Transverse colon (tissue), 4 donors: ENCODE results near the gene HPS6. TPM values are rescaled to one million over a fixed set of nuclear protein-coding genes. Genes with fewer than 3 reads are reported as not detected.
A peak's percentile ranks its signal among the peaks of the same experiment; 100 is the strongest.
"Not testable (repeated sequence)": the region's sequence is repeated elsewhere in the genome, so short reads cannot be mapped to it uniquely, and the experiment has no call there.

ENCODE experiments used
- DNase-seq: peaks from one replicate; pipeline ENCODE4 v3.0.0-alpha.2; 2019
- H3K27ac ChIP-seq, 4 donors: fragments of 200-600 bp; sonication (generic); 2 replicates each; pipeline ENCODE4 v1.5.1; 2016 to 2018; ENCODE audit warnings: inconsistent platforms in 4 of 4
- H3K27me3 ChIP-seq: fragments of 200-600 bp; sonication (generic); 2 replicates; pipeline ENCODE4 v1.5.1; 2017; ENCODE audit warnings: inconsistent platforms
- H3K36me3 ChIP-seq, 4 donors: fragments of 200-600 bp; sonication (generic); 2 replicates each; pipeline ENCODE4 v1.5.1; 2017 to 2019; ENCODE audit warnings: inconsistent platforms in 4 of 4
- H3K4me1 ChIP-seq, 4 donors: fragments of 200-600 bp; sonication (generic); 2 replicates each; pipeline ENCODE4 v1.5.1; 2017 to 2020; ENCODE audit warnings: inconsistent platforms in 4 of 4
- H3K4me3 ChIP-seq, 4 donors: fragments of 200-600 bp; sonication (generic); 1 replicate in 1 of 4; 2 replicates in 3 of 4; pipeline versions ENCODE4 v1.5.1 to v1.6.1; 2017 to 2019; ENCODE audit warnings: inconsistent platforms in 4 of 4
- H3K9me3 ChIP-seq, 2 donors: fragments of 200-600 bp; sonication (generic); 2 replicates each; pipeline ENCODE4 v1.5.1; 2017 to 2019; ENCODE audit warnings: inconsistent platforms in 2 of 2
- CTCF ChIP-seq, 5 experiments: fragments of 200-600 bp in 3 of 5; fragments of 450-650 bp in 2 of 5; sonication (generic) in 3 of 5; IDR thresholded peaks; 1 replicate in 2 of 5; 2 replicates in 3 of 5; pipeline ENCODE4 v1.5.1; 2016 to 2017; ENCODE audit warnings: antibody characterized with exemption in 5 of 5, inconsistent platforms in 3 of 5, mild to moderate bottlenecking in 2 of 5, moderate library complexity in 1 of 5
- EP300 ChIP-seq: sonication (generic); formaldehyde crosslinking; IDR thresholded peaks from one replicate; pipeline ENCODE4 v1.6.1; 2017; ENCODE audit warnings: antibody characterized with exemption, low read depth
- POLR2A ChIP-seq: fragments of 450-650 bp; IDR thresholded peaks from one replicate; pipeline ENCODE4 v1.6.1; 2016; ENCODE audit warnings: antibody characterized with exemption, mild to moderate bottlenecking, moderate library complexity
- POLR2AphosphoS5 ChIP-seq, 3 donors: sonication (generic); formaldehyde crosslinking; IDR thresholded peaks; one replicate each; pipeline ENCODE4 v1.6.1; 2016; ENCODE audit warnings: antibody characterized with exemption in 3 of 3
- WGBS, 2 donors: methylation state at CpG; one replicate each; pipeline ENCODE4 v1.1.5; 2018; ENCODE audit warnings: low coverage in 1 of 2; 5-methylcytosine and 5-hydroxymethylcytosine counted together
- in situ Hi-C, 4 donors: fragments of 200-750 bp; cut with MboI; loops; one replicate each; pipeline versions ENCODE4 v1.15.0 to v1.15.1; 2017; ENCODE audit warnings: low sequenced_read_pairs in 3 of 4, low pct_ligation_motif_present in 1 of 4, low pct_unique_long_range_greater_than_20kb in 1 of 4
- intact Hi-C: fragments of 100-400 bp; cut with DNase I; formaldehyde crosslinking; loops from one replicate; pipeline ENCODE4 v1.15.1; 2023; ENCODE audit warnings: low total_unique reads
- total RNA-seq, 4 donors: library from RNA; depleted of rRNA; stranded (reverse); fragments of >200 nt; gene quantifications; one replicate each; pipeline ENCODE4 v1.1.0, GENCODE V29; 2016

The HPS6 gene
- total RNA-seq, 4 donors from 2014 or later: 17.1 to 30.9 (median 23.8) TPM

- H3K4me3 ChIP-seq: no peak overlapping the region
- peaks cover 0 to 12% (median 4%) of the 10 kb centered on the region in 4 donors for H3K36me3 ChIP-seq
- H3K4me1 ChIP-seq: no peaks in the 10 kb centered on the region
- WGBS, 2 donors: 62 to 64% methylated on average over 7 of the region's 7 CpGs
- in situ Hi-C loops: no loop called here
- intact Hi-C loops: no loop called here
- no peaks in the 10 kb centered on the region for H3K9me3 ChIP-seq
- H3K27me3 ChIP-seq: no peaks in the 10 kb centered on the region
- TF ChIP-seq CTCF (IDR thresholded peaks at IDR 0.05) (no peak), POLR2A (no peak), EP300 (no peak), POLR2AphosphoS5 (IDR thresholded peaks at IDR 0.05) (no peak)
- H3K27ac ChIP-seq: no peak overlapping the region
- no peak for DNase-seq
Observed at GRCh38 chr10:102040305-102041050, 24.7 kb upstream of the HPS6 start.

DNA sequence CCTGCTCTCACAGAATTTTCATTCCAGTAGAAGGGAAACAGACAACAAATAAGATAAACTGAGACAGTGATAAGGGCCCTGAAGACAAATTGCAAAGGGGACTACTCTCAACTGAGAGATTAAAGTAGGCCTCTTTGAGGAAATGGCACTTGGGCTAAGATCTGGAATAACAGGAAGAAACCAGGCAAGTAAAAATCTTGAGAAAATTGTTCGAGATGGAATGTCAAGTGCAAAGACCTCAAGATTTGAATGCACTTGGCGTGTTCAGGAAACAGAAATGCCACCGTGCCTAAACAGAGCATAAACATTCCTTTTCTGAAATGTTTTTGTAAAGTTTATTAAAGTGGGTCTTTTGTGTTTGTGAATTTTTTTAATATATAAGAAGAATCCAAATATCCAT lies 19.9 kb upstream of the HPS6 start:
- Histone ChIP-seq H3K27ac (no peak overlapping the region), H3K27me3 (no peaks in the 10 kb centered on the region), H3K4me1 (no peaks in the 10 kb centered on the region), H3K36me3 (no peaks in the 10 kb centered on the region), H3K4me3 (no peak overlapping the region), H3K9me3 (no peaks in the 10 kb centered on the region)
- no peak for DNase-seq
- TF ChIP-seq POLR2AphosphoS5 (IDR thresholded peaks at IDR 0.05): no peak
- no peak for TF ChIP-seq CTCF (IDR thresholded peaks at IDR 0.05)
- no peak for TF ChIP-seq POLR2A
- no peak for TF ChIP-seq EP300
- WGBS, 2 donors: 78 to 80% methylated on average over 3 of the region's 3 CpGs
- intact Hi-C loops (no loop called here), in situ Hi-C loops (no loop called here)

DNA sequence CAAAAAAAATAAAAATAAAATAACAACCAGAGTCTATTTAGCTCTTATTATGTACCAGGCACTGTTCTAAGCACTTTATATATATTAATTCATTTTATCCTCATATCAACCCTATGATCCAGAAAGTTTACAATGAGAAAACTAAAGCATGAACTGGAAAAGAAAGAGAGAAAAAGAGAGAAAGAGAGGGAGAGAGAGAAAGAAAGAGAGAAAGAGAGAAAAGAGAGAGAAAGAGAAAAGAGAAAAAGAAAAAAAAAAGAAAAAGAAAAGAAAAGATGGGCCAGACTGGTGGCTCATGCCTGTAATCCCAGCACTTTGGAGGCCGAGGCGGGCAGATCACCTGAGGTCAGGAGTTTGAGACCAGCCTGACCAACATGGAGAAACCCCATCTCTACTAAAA lies 19.1 kb upstream of the HPS6 start:
- H3K9me3 ChIP-seq: no peaks in the 10 kb centered on the region
- H3K27me3 ChIP-seq: no peaks in the 10 kb centered on the region
- no peaks in the 10 kb centered on the region for H3K4me1 ChIP-seq
- intact Hi-C loops: no loop called here
- TF ChIP-seq EP300 (no peak), POLR2A (no peak)
- in situ Hi-C loops: no loop called here
- no peak overlapping the region for H3K27ac ChIP-seq
- no peak for DNase-seq
- no peaks in the 10 kb centered on the region for H3K36me3 ChIP-seq
- 100% methylated on average over 2 of the region's 2 CpGs for WGBS, 2 donors
- H3K4me3 ChIP-seq: no peak overlapping the region

DNA sequence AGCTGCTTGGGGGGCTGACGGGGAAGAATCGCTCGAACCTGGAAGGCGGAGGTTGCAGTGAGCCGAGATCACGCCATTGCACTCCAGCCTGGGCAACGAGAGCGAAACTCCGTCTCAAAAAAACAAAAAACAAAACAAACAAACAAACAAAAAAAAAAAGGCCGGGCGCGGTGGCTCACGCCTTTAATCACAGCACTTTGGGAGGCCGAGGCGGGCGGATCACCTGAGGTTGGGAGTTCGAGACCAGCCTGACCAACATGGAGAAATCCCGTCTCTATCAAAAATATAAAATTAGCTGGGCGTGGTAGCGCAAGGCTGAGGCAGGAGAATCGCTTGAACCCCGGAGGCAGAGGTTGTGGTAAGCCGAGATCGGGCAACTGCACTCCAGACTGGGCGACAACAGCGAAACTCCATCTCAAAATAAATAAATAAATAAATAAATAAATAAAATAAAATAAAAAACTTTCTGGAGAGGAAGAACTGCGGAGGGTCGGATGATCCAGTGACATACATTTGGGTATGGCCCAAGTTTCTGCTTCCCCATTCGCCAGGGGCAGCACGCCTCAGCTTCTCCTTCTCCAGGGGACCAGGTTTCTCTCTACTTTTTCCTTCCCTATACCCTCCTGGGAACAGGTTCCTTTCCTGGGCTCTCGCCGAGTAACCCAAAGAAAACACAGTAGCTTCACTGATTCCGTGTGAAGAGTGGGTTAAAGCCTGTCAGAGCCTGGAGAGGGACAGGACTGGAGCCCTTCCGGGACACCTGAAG lies 10.1 kb upstream of the HPS6 start:
- 53 to 66% methylated on average over 23 to 34 of the region's 34 CpGs for WGBS, 2 donors
- H3K27ac ChIP-seq: peak overlapping the region; percentile 91 to 95 (median 94)
- DNase-seq: peak; percentile 25
- H3K36me3 ChIP-seq, intact Hi-C loops, H3K27me3 ChIP-seq, H3K9me3 ChIP-seq, in situ Hi-C loops: not testable (repeated sequence)
- H3K4me3 ChIP-seq: peak overlapping the region; percentile 63 to 77 (median 70)
- H3K4me1 ChIP-seq: peaks cover 5 to 35% (median 15%) of the 10 kb centered on the region in 4 donors

DNA sequence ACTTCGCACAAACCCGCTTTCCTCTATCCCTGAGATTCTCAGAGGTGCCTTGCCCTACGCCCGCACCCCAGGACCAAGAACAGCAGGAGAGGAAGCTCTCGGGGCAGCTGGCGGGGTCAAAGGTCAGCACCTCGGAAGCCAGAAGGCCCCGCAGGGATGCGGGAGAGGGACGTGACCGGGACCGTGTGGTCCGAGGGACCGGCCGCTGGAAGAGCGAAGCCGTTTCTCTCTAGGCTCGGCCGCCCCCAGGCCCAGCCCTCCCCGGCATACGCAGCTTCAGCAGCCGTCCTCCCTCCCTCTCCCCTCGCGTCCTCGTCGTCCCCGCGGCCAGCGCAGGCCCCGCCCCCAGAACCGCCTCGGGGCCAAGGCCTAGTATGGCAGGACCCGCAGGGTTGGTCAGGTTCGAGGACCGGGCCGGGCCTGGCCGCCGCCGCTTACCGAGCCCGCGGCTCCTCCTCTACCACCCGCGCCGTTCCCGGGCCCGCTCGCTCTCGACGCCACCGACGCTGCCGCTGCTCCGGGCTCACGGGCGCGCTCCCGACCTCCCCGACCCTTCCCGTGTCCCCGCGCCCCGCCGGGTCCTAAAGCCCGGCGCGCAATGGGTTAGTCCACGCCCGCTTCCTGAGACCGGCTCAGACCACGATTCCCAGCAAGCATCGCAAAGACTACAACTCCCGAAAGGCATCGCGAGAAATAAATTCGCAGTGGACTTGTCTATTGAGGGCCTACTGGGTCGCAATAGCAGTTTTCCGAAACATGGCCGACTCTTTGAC lies 9.3 kb upstream of the HPS6 start, which contains the start of gene ARMH3:
Gene ARMH3, minus strand, starts transcription at position 527 of the 773 bp plus-strand sequence. CDS start 16,059 bp downstream, outside the sequence.
- Histone ChIP-seq H3K4me3 (peak within 1 kb of the TSS; percentile 63 to 77 (median 70)), H3K36me3 (no peaks in the 10 kb centered on the region), H3K27ac (peak within 1 kb of the TSS; percentile 91 to 95 (median 94)), H3K4me1 (peaks cover 5 to 35% (median 15%) of the 10 kb centered on the region in 4 donors), H3K27me3 (no peaks in the 10 kb centered on the region), H3K9me3 (no peaks in the 10 kb centered on the region)
- WGBS, 2 donors: 0 to 2% methylated on average over 3 to 64 of the region's 79 CpGs
- DNase-seq: peak; percentile 93
- intact Hi-C loops (no loop called here), in situ Hi-C loops (no loop called here)
- TF ChIP-seq EP300 (no peak), POLR2A (peak; percentile 73), POLR2AphosphoS5 (IDR thresholded peaks at IDR 0.05) (peak in 1 of 3 donors; percentile 78), CTCF (IDR thresholded peaks at IDR 0.05) (peak in 2 of 5 experiments; percentile 21 to 47)
